ENCODE measurements around the gene CIB4. TPM values are rescaled to one million over a fixed set of nuclear protein-coding genes. Genes with fewer than 3 reads are reported as not detected.

The CIB4 gene
- total and polyA plus RNA-seq, 2 of the 13 experiments (the other 11 are each of a cell fraction or from before 2014, with no cell fraction given), result not detected

DNA sequence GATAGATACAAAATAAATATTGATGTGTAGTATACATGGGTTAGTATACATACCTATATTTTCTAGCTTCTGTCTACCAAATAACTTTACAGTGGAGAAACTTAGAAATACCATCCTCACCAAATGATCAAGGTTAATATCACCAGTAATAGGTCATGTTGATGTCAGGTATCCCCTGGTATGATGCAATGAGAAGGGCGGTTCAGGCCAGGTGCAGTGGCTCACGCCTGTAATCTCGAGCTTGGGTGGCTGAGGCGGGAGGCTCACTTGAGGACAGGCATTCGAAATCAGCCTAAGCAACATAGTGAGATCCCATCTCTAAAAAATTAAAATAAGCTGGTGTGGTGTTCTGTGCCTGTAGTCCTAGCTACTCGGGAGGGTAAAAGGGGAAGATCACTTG, 38.6 kb downstream of the CIB4 start:
- no peaks in the 10 kb centered on the region for H3K79me2 ChIP-seq (ENCODE audit: insufficient read depth, low read length)
- H2AFZ ChIP-seq (ENCODE audit: low read length), result no peak overlapping the region
- ChIA-PET CTCF (ENCODE audit: low intra/inter-chr PET ratio, low total read pairs) (interaction anchor here (7.6 kb wide), 1 partner anchor 143 kb away, joined by 118 read pairs; no protein-coding TSS in a partner anchor), POLR2A (no interaction called here)
- WGBS (ENCODE audit: low lambda C conversion rate), result 2% methylated on average over 6 of the region's 6 CpGs
- ATAC-seq (no peak), FAIRE-seq (no peak), DNase-seq (ENCODE audit: low spot score) (no peak)
- TF ChIP-seq ZNF776 (CRISPR knock-in tag; IDR thresholded peaks at IDR 0.05) (no peak), XBP1 (CRISPR knock-in tag; IDR thresholded peaks at IDR 0.05) (no peak), CEBPB (IDR thresholded peaks at IDR 0.05; ENCODE audit: borderline replicate concordance, low read depth, low read length) (peak; percentile 60; the same call in 1 of the 2 replicates)
- no peak overlapping the region for H3K9ac ChIP-seq (ENCODE audit: insufficient read depth, low read depth, low read length)
- H3K4me2 ChIP-seq (ENCODE audit: low read depth, low read length), result no peak overlapping the region
- BruUV-seq (replicated peaks), result no TSS peak
- H3K27me3 ChIP-seq (ENCODE audit: control insufficient read depth in 1 of 2, insufficient read depth in 2 of 2, low read length in 2 of 2), result peaks cover 0 to 19% of the 10 kb centered on the region in 2 experiments
- H4K20me1 ChIP-seq (ENCODE audit: insufficient read depth, low read length), result no peaks in the 10 kb centered on the region
- H3K27ac ChIP-seq (ENCODE audit: extremely low read length, insufficient read depth, low read length), result no peak overlapping the region
- H3K36me3 ChIP-seq (replicated peaks in 1 of 2; ENCODE audit: control insufficient read depth in 1 of 2, insufficient read depth in 2 of 2, low read length in 2 of 2), result no peaks in the 10 kb centered on the region
- H3K9me3 ChIP-seq (ENCODE audit: low read length), result peaks cover 4% of the 10 kb centered on the region; the same call in 1 of the 2 replicates
- H3K4me1 ChIP-seq (ENCODE audit: insufficient read depth, low read length), result no peaks in the 10 kb centered on the region
- in situ Hi-C loops (cut with HindIII; ENCODE audit: extremely low pct_ligation_motif_present, low pct_unique_long_range_greater_than_20kb), result no loop called here
- intact Hi-C loops (cut with micrococcal nuclease; ENCODE audit: unreplicated experiment), result no loop called here
- H3K4me3 ChIP-seq (replicated peaks in 1 of 3; ENCODE audit: insufficient read depth in 1 of 3, low read depth in 2 of 3, low read length in 3 of 3), result no peak overlapping the region

- in situ Hi-C loops (cut with HindIII; ENCODE audit: extremely low pct_ligation_motif_present, low pct_unique_long_range_greater_than_20kb), result no loop called here
- TF ChIP-seq ZNF484 (CRISPR knock-in tag; IDR thresholded peaks at IDR 0.05; ENCODE audit: borderline replicate concordance, low read depth) (no peak), MEIS1 (CRISPR knock-in tag; IDR thresholded peaks at IDR 0.05; ENCODE audit: borderline replicate concordance) (no peak), ATM (IDR thresholded peaks at IDR 0.05; ENCODE audit: borderline replicate concordance) (no peak), CREB1 (IDR thresholded peaks at IDR 0.05) (0 out of 2 replicates have a peak, but pooled peaks have one; percentile 31), CREB1 (CRISPR knock-in tag; IDR thresholded peaks at IDR 0.05) (no peak), PAWR (CRISPR knock-in tag; IDR thresholded peaks at IDR 0.05; ENCODE audit: borderline replicate concordance) (no peak), MED1 (CRISPR knock-in tag; IDR thresholded peaks at IDR 0.05) (no peak), ATF7 (IDR thresholded peaks at IDR 0.05) (peak; percentile 92), ATF7 (CRISPR knock-in tag; IDR thresholded peaks at IDR 0.05) (no peak), ZNF737 (CRISPR knock-in tag; IDR thresholded peaks at IDR 0.05; ENCODE audit: borderline replicate concordance) (no peak)
- TF ChIP-seq, protein P1, sequence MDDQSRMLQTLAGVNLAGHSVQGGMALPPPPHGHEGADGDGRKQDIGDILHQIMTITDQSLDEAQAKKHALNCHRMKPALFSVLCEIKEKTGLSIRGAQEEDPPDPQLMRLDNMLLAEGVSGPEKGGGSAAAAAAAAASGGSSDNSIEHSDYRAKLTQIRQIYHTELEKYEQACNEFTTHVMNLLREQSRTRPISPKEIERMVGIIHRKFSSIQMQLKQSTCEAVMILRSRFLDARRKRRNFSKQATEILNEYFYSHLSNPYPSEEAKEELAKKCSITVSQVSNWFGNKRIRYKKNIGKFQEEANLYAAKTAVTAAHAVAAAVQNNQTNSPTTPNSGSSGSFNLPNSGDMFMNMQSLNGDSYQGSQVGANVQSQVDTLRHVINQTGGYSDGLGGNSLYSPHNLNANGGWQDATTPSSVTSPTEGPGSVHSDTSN (CRISPR knock-in tag; IDR thresholded peaks at IDR 0.05; ENCODE audit: borderline replicate concordance), result no peak
- TF ChIP-seq, protein P2, sequence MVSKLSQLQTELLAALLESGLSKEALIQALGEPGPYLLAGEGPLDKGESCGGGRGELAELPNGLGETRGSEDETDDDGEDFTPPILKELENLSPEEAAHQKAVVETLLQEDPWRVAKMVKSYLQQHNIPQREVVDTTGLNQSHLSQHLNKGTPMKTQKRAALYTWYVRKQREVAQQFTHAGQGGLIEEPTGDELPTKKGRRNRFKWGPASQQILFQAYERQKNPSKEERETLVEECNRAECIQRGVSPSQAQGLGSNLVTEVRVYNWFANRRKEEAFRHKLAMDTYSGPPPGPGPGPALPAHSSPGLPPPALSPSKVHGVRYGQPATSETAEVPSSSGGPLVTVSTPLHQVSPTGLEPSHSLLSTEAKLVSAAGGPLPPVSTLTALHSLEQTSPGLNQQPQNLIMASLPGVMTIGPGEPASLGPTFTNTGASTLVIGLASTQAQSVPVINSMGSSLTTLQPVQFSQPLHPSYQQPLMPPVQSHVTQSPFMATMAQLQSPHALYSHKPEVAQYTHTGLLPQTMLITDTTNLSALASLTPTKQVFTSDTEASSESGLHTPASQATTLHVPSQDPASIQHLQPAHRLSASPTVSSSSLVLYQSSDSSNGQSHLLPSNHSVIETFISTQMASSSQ (IDR thresholded peaks at IDR 0.05; ENCODE audit: low read depth), result no peak
- TF ChIP-seq, protein P2 (CRISPR knock-in tag; IDR thresholded peaks at IDR 0.05; ENCODE audit: borderline replicate concordance), result no peak
Observed at GRCh38 chr2:26599387-26599786, 41.8 kb downstream of the CIB4 start.

More at GRCh38 chr2:26599387-26599786, 41.8 kb downstream of the CIB4 start:
- Histone ChIP-seq H3K79me2 (ENCODE audit: insufficient read depth, low read length) (no peaks in the 10 kb centered on the region), H3K27me3 (ENCODE audit: control insufficient read depth in 1 of 2, insufficient read depth in 2 of 2, low read length in 2 of 2) (peaks cover 0 to 25% of the 10 kb centered on the region in 2 experiments), H3K4me2 (ENCODE audit: low read depth, low read length) (no peak overlapping the region), H3K9me3 (ENCODE audit: low read length) (peaks cover under 1% of the 10 kb centered on the region; the same call in 1 of the 2 replicates), H3K4me1 (ENCODE audit: insufficient read depth, low read length) (no peaks in the 10 kb centered on the region), H4K20me1 (ENCODE audit: insufficient read depth, low read length) (no peaks in the 10 kb centered on the region), H3K4me3 (replicated peaks in 1 of 3; ENCODE audit: insufficient read depth in 1 of 3, low read depth in 2 of 3, low read length in 3 of 3) (no peak overlapping the region), H2AFZ (ENCODE audit: low read length) (no peak overlapping the region), H3K9ac (ENCODE audit: insufficient read depth, low read depth, low read length) (no peak overlapping the region), H3K36me3 (replicated peaks in 1 of 2; ENCODE audit: control insufficient read depth in 1 of 2, insufficient read depth in 2 of 2, low read length in 2 of 2) (no peaks in the 10 kb centered on the region), H3K27ac (ENCODE audit: extremely low read length, insufficient read depth, low read length) (no peak overlapping the region)
- WGBS (ENCODE audit: low lambda C conversion rate), result 31% methylated on average over 2 of the region's 2 CpGs
- CTCF ChIA-PET (ENCODE audit: low intra/inter-chr PET ratio, low total read pairs), result no interaction called here
- intact Hi-C loops (cut with micrococcal nuclease; ENCODE audit: unreplicated experiment), result no loop called here
- ATAC-seq (no peak), DNase-seq (ENCODE audit: low spot score) (no peak), FAIRE-seq (no peak)
- POLR2A ChIA-PET, result no interaction called here
- no TSS peak for BruUV-seq (replicated peaks)

Data from HepG2 (cell line).